ENCODE measurements around the gene CARHSP1.

Gene CARHSP1

DNA sequence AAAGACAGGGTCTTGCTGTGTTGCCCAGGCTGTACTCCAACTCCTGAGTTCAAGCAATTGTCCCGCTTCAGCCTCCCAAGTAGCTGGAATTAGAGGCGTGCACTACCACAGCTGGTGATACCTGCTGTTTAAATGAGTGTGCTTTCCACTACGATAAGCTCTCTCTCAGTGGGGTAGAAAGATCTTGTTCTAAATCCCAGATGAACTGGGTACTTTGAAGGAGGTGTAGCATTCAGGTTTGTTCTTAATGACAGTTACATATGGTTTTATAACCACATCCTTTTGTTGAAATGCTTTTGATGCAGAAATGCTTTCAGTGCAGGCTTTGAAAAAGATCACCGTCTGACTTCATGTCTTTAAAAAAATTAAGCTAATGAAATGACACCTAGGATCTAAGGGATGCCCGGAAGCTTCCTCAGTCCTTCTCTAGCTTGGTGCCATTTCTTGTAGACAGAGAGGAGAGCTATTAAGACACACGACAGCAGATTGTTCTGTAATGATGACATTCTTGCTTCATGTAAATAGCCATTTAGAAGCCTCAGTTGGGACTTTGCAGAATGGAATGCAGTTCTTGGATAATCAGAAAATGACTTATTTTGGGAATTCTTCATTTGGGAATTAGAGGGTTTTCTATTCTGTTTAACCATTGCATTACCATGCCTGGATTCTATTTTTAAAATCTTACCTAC lies 51.7 kb downstream of the CARHSP1 start:
- ChIA-PET POLR2A (no interaction called here), CTCF (interaction anchor here (0.9 kb wide), 1 partner anchor 67 kb away, joined by 3 read pairs; no protein-coding TSS in a partner anchor)
- no peak overlapping the region for H3K4me3 ChIP-seq (ENCODE audit: control insufficient read depth in 1 of 7, extremely low read depth in 1 of 7, insufficient read depth in 4 of 7, low read depth in 2 of 7, low read length in 6 of 7)
- H3K36me3 ChIP-seq (ENCODE audit: control insufficient read depth in 4 of 4, insufficient read depth in 4 of 4, low read length in 3 of 4), result peaks cover 16 to 78% (median 54%) of the 10 kb centered on the region in 4 experiments
- WGBS (ENCODE audit: insufficient coverage), result 96% methylated on average over 4 of the region's 6 CpGs
- no peak overlapping the region for H3K27ac ChIP-seq (ENCODE audit: insufficient read depth in 1 of 2, low read depth in 1 of 2, low read length in 2 of 2, poor library complexity in 1 of 2, severe bottlenecking in 2 of 2)
- no peaks in the 10 kb centered on the region for H3K9me3 ChIP-seq (ENCODE audit: control extremely low read depth in 1 of 5, control insufficient read depth in 4 of 5, insufficient read depth in 2 of 5, low read depth in 1 of 5, low read length in 4 of 5)
- peaks cover 0 to 3% (median 0%) of the 10 kb centered on the region in 4 experiments for H3K4me1 ChIP-seq (ENCODE audit: control extremely low read depth in 1 of 4, control insufficient read depth in 4 of 4, insufficient read depth in 4 of 4, low read length in 3 of 4)
- DNase-seq, result peak in 1 of 3 donors; percentile 10
- H3K27me3 ChIP-seq (replicated peaks in 2 of 5; ENCODE audit: control insufficient read depth in 4 of 5, insufficient read depth in 5 of 5, low read length in 4 of 5), result no peaks in the 10 kb centered on the region

DNA sequence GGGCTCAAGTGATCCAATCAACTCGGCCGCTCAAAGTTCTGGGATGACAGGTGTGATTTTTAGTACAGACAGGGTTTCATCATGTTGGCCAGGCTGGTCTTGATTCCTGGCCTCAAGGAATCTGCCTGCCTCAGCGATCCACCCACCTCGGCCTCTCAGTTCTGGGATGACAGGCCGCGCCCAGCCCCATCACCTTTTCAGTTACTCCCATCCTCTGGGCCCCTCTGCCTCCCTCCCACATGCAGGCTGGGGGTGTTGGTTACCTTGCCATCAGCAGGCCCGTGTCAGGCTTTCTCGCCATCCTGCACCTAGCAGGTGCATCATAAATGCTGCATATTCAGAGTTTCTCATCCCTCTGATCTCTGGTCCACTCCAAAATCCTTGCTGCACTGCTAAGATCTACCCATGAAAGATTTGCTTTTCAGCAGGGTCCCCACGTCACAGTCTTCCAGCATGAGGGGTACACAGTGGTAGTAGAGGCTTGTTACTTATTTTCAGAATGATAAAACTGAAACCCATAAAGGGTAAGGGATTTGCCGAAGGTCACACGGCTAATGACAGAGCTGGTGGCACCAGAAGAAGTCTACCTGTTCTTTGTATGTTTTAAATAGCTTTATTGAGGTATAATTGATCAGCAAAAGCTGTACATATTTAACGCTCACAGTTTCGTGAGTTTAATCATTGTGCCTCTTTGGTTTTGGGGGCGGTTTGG lies 54.6 kb downstream of the CARHSP1 start:
- Histone ChIP-seq H3K4me1 (ENCODE audit: control extremely low read depth in 1 of 4, control insufficient read depth in 4 of 4, insufficient read depth in 4 of 4, low read length in 3 of 4) (peaks cover 0 to 3% (median 0%) of the 10 kb centered on the region in 4 experiments), H3K4me3 (ENCODE audit: control insufficient read depth in 1 of 7, extremely low read depth in 1 of 7, insufficient read depth in 4 of 7, low read depth in 2 of 7, low read length in 6 of 7) (no peak overlapping the region), H3K27ac (ENCODE audit: insufficient read depth in 1 of 2, low read depth in 1 of 2, low read length in 2 of 2, poor library complexity in 1 of 2, severe bottlenecking in 2 of 2) (no peak overlapping the region), H3K27me3 (replicated peaks in 2 of 5; ENCODE audit: control insufficient read depth in 4 of 5, insufficient read depth in 5 of 5, low read length in 4 of 5) (no peaks in the 10 kb centered on the region), H3K9me3 (ENCODE audit: control extremely low read depth in 1 of 5, control insufficient read depth in 4 of 5, insufficient read depth in 2 of 5, low read depth in 1 of 5, low read length in 4 of 5) (no peaks in the 10 kb centered on the region), H3K36me3 (ENCODE audit: control insufficient read depth in 4 of 4, insufficient read depth in 4 of 4, low read length in 3 of 4) (peaks cover 16 to 79% (median 62%) of the 10 kb centered on the region in 4 experiments)
- ChIA-PET CTCF (no interaction called here), POLR2A (no interaction called here)
- no peak for DNase-seq
- 87% methylated on average over 11 of the region's 14 CpGs for WGBS (ENCODE audit: insufficient coverage)

DNA sequence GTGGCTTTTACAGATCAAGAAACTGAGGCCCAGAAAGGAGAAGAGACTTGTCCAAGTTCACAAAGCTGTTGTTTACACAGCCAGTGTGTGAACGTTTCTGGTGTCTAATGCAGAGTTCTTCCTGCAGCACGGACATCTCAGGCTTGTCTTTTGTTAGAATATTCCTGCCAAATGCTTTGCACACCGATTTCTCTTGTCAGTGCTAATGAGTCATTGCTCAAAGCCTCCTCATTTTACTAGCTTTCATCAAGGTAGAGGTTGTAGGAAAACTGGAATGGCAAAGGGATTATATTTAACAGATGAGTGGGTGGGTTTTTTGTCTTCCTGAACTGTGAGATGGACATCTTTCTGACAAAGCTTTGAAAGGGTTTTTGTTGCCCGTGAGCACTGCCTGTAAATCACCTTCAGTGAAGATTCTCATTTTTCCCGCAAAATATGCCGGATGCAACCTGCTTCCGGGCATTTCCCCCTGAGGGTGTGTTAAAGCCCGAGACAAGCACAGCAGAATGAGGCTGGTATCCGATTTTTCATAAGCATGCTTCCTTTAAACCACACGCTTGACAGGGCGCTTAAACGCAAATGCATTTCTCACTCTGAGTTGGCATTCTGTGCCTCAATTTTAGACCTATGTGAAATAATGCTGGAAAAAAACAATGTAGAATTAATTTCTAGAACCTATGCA lies 56.5 kb downstream of the CARHSP1 start:
- WGBS (ENCODE audit: insufficient coverage), result 100% methylated on average over 8 of the region's 12 CpGs

DNA sequence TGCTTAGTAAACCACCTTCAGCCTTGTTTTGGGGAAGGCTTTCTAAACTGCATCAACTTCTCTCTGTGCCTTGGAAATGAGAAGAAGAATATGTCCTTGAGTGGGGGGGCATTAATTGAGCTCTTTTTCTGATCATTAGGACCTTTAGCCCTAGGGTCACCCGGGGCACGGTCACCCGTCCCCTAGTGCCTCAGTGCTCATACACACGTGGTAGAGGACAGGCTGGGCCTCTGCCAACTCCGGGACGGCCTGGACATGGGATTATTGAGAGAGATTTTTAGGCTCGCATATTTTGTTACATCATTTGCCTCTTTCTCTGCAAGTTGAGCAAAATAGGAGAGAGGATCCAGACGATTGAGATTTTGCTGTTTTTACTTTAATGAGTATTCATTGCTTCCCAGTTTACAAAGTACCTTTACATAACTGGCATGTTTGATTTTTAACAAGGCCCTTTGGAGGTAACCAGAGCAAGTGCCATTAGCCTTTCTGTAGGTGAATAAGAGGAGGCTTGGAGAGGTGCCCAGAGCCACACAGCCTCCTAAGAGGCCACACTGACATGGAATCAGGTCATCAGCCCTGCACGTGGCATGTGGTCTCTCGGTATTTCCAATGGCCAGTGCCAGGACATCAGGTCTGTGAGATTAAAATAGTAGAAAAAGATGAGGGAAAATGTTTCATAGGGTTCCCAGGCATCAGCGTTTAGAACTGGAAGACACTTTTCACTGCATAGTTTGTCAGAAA lies 60.0 kb downstream of the CARHSP1 start:
- no peaks in the 10 kb centered on the region for H3K9me3 ChIP-seq (ENCODE audit: control extremely low read depth in 1 of 5, control insufficient read depth in 4 of 5, insufficient read depth in 2 of 5, low read depth in 1 of 5, low read length in 4 of 5)
- peaks cover 11 to 90% (median 71%) of the 10 kb centered on the region in 4 experiments for H3K36me3 ChIP-seq (ENCODE audit: control insufficient read depth in 4 of 4, insufficient read depth in 4 of 4, low read length in 3 of 4)
- WGBS (ENCODE audit: insufficient coverage), result 92% methylated on average over 8 of the region's 11 CpGs
- H3K4me3 ChIP-seq (ENCODE audit: control insufficient read depth in 1 of 7, extremely low read depth in 1 of 7, insufficient read depth in 4 of 7, low read depth in 2 of 7, low read length in 6 of 7), result no peak overlapping the region
- ChIA-PET POLR2A (no interaction called here), CTCF (no interaction called here)
- no peak overlapping the region for H3K27ac ChIP-seq (ENCODE audit: insufficient read depth in 1 of 2, low read depth in 1 of 2, low read length in 2 of 2, poor library complexity in 1 of 2, severe bottlenecking in 2 of 2)
- no peaks in the 10 kb centered on the region for H3K27me3 ChIP-seq (replicated peaks in 2 of 5; ENCODE audit: control insufficient read depth in 4 of 5, insufficient read depth in 5 of 5, low read length in 4 of 5)
- DNase-seq, result no peak
- H3K4me1 ChIP-seq (ENCODE audit: control extremely low read depth in 1 of 4, control insufficient read depth in 4 of 4, insufficient read depth in 4 of 4, low read length in 3 of 4), result no peaks in the 10 kb centered on the region

More for the DNA sequence above, 56.5 kb downstream of the CARHSP1 start:
- POLR2A ChIA-PET, result no interaction called here
- Histone ChIP-seq H3K27me3 (replicated peaks in 2 of 5; ENCODE audit: control insufficient read depth in 4 of 5, insufficient read depth in 5 of 5, low read length in 4 of 5) (no peaks in the 10 kb centered on the region), H3K36me3 (ENCODE audit: control insufficient read depth in 4 of 4, insufficient read depth in 4 of 4, low read length in 3 of 4) (peaks cover 13 to 82% (median 69%) of the 10 kb centered on the region in 4 experiments), H3K9me3 (ENCODE audit: control extremely low read depth in 1 of 5, control insufficient read depth in 4 of 5, insufficient read depth in 2 of 5, low read depth in 1 of 5, low read length in 4 of 5) (no peaks in the 10 kb centered on the region), H3K4me1 (ENCODE audit: control extremely low read depth in 1 of 4, control insufficient read depth in 4 of 4, insufficient read depth in 4 of 4, low read length in 3 of 4) (peaks cover 0 to 3% (median 0%) of the 10 kb centered on the region in 4 experiments), H3K4me3 (ENCODE audit: control insufficient read depth in 1 of 7, extremely low read depth in 1 of 7, insufficient read depth in 4 of 7, low read depth in 2 of 7, low read length in 6 of 7) (no peak overlapping the region), H3K27ac (ENCODE audit: insufficient read depth in 1 of 2, low read depth in 1 of 2, low read length in 2 of 2, poor library complexity in 1 of 2, severe bottlenecking in 2 of 2) (no peak overlapping the region)
- no peak for DNase-seq
- CTCF ChIA-PET, result interaction anchor here (1.4 kb wide), 1 partner anchor 12 kb away, joined by 3 read pairs; no protein-coding TSS in a partner anchor

DNA sequence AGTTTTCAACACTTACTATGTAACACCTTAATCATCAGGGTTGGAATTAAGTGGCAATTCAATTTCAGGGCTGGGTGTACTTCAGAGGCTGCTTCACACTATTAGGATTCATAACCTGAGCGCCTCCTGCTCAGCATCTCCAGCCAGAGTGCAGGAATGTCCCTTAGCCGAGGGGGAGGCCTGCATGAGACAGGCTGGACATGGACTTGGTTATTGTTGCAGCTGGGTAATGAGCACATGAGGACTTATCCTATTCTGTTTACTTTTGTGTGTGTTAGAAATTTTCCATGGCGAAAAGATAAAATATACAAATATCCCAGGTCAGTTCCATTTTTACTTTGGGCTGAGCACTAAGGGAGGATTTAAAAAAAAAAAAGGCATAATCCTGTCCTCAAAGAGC lies 60.8 kb downstream of the CARHSP1 start:
- no peak overlapping the region for H3K4me3 ChIP-seq (ENCODE audit: control insufficient read depth in 1 of 7, extremely low read depth in 1 of 7, insufficient read depth in 4 of 7, low read depth in 2 of 7, low read length in 6 of 7)
- WGBS (ENCODE audit: insufficient coverage), result no CpG with 5 or more reads among the region's 3 CpGs
- DNase-seq, result no peak
- ChIA-PET CTCF (no interaction called here), POLR2A (no interaction called here)
- no peak overlapping the region for H3K27ac ChIP-seq (ENCODE audit: insufficient read depth in 1 of 2, low read depth in 1 of 2, low read length in 2 of 2, poor library complexity in 1 of 2, severe bottlenecking in 2 of 2)
- no peaks in the 10 kb centered on the region for H3K4me1 ChIP-seq (ENCODE audit: control extremely low read depth in 1 of 4, control insufficient read depth in 4 of 4, insufficient read depth in 4 of 4, low read length in 3 of 4)
- no peaks in the 10 kb centered on the region for H3K9me3 ChIP-seq (ENCODE audit: control extremely low read depth in 1 of 5, control insufficient read depth in 4 of 5, insufficient read depth in 2 of 5, low read depth in 1 of 5, low read length in 4 of 5)
- H3K36me3 ChIP-seq (ENCODE audit: control insufficient read depth in 4 of 4, insufficient read depth in 4 of 4, low read length in 3 of 4), result peaks cover 14 to 86% (median 70%) of the 10 kb centered on the region in 4 experiments
- H3K27me3 ChIP-seq (replicated peaks in 2 of 5; ENCODE audit: control insufficient read depth in 4 of 5, insufficient read depth in 5 of 5, low read length in 4 of 5), result no peaks in the 10 kb centered on the region

DNA sequence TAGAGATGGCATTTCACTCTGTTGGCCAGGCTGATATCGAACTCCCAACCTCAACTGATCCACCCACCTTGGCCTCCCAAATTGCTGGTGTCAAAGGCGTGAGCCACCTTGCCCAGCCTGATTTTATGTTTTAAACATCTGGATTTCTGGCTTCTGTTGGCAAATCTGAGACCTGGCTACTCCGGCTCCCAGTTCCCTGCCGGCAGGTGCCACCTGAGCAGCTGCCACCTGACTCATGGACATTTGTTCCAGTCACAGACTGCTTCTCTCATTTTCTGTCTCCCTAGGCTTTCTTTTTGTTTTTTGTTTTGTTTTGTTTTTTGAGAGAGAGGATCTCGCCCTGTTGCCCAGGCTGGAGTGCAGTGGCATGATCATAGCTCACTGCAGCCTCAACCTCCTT lies 61.6 kb downstream of the CARHSP1 start:
- no peak overlapping the region for H3K27ac ChIP-seq (ENCODE audit: insufficient read depth in 1 of 2, low read depth in 1 of 2, low read length in 2 of 2, poor library complexity in 1 of 2, severe bottlenecking in 2 of 2)
- peaks cover 14 to 86% (median 66%) of the 10 kb centered on the region in 4 experiments for H3K36me3 ChIP-seq (ENCODE audit: control insufficient read depth in 4 of 4, insufficient read depth in 4 of 4, low read length in 3 of 4)
- WGBS (ENCODE audit: insufficient coverage), result 99% methylated on average over 4 of the region's 5 CpGs
- no peaks in the 10 kb centered on the region for H3K4me1 ChIP-seq (ENCODE audit: control extremely low read depth in 1 of 4, control insufficient read depth in 4 of 4, insufficient read depth in 4 of 4, low read length in 3 of 4)
- no peak for DNase-seq
- no peak overlapping the region for H3K4me3 ChIP-seq (ENCODE audit: control insufficient read depth in 1 of 7, extremely low read depth in 1 of 7, insufficient read depth in 4 of 7, low read depth in 2 of 7, low read length in 6 of 7)
- CTCF ChIA-PET, result interaction anchor here (0.7 kb wide), 1 partner anchor 9 kb away, joined by 3 read pairs; no protein-coding TSS in a partner anchor
- POLR2A ChIA-PET, result interaction anchor here (1.0 kb wide), 1 partner anchor 9 kb away, joined by 4 read pairs; the partner anchor contains the start of gene PMM2
- no peaks in the 10 kb centered on the region for H3K27me3 ChIP-seq (replicated peaks in 2 of 5; ENCODE audit: control insufficient read depth in 4 of 5, insufficient read depth in 5 of 5, low read length in 4 of 5)
- no peaks in the 10 kb centered on the region for H3K9me3 ChIP-seq (ENCODE audit: control extremely low read depth in 1 of 5, control insufficient read depth in 4 of 5, insufficient read depth in 2 of 5, low read depth in 1 of 5, low read length in 4 of 5)
